Activated T-helper 1 cell treated with anti-CD3 and anti-CD28 coated beads, Interleukin-12 subunit alpha, Interleukin-12 subunit beta, Interleukin-2, Interleukin-4 antibody, amounts not matched to agents 30 ng/mL and 10 ng/mL and 1 ng/mL, durations not matched to agents 14 hours and 24 hours and 36 hours (primary cell): Measurements from ENCODE around the gene NEK11. TPM values are rescaled to one million over a fixed set of nuclear protein-coding genes. Genes with fewer than 3 reads are reported as not detected.
A peak's percentile ranks its signal among the peaks of the same experiment; 100 is the strongest.
"Not testable (repeated sequence)": the region's sequence is repeated elsewhere in the genome, so short reads cannot be mapped to it uniquely, and the experiment has no call there.

Experiments
- DNase-seq: peaks from one replicate; pipeline ENCODE4 v3.0.0; 2021; ENCODE audit warnings: low spot score
- H3K27ac Mint-ChIP-seq: one replicate; pipeline ENCODE4 v1.8.0; 2021; ENCODE audit warnings: mild to moderate bottlenecking, mixed read lengths
- H3K27me3 Mint-ChIP-seq: one replicate; pipeline ENCODE4 v1.8.0; 2022; ENCODE audit warnings: mild to moderate bottlenecking, moderate library complexity, mixed read lengths; ENCODE audit not compliant: insufficient read depth
- H3K36me3 Mint-ChIP-seq: one replicate; pipeline ENCODE4 v1.8.0; 2021; ENCODE audit warnings: low read depth, mixed read lengths
- H3K4me1 Mint-ChIP-seq: one replicate; pipeline ENCODE4 v1.8.0; 2021; ENCODE audit warnings: low read depth, mixed read lengths
- H3K4me3 Mint-ChIP-seq: one replicate; pipeline ENCODE4 v1.8.0; 2021; ENCODE audit warnings: mild to moderate bottlenecking, moderate library complexity, mixed read lengths
- H3K9me3 Mint-ChIP-seq: one replicate; pipeline ENCODE4 v1.8.0; 2021; ENCODE audit warnings: mixed read lengths
- intact Hi-C: fragments of 100-400 bp; cut with micrococcal nuclease; formaldehyde crosslinking; loops from one replicate; pipeline ENCODE4 v1.15.1; 2024
- total RNA-seq: library from RNA; stranded (reverse); gene quantifications from 2 replicates; pipeline ENCODE4 v1.2.3, GENCODE V29; 2022

The NEK11 gene
- total RNA-seq, 1 donor from 2014 or later, result 1.2 TPM

GRCh38 chr3:131349454-131349853 is 322.8 kb downstream of the NEK11 start:
- no peaks in the 10 kb centered on the region for H3K27me3 Mint-ChIP-seq
- intact Hi-C loops, result no loop called here
- H3K27ac Mint-ChIP-seq, result no peak overlapping the region
- H3K4me1 Mint-ChIP-seq, result no peaks in the 10 kb centered on the region
- H3K4me3 Mint-ChIP-seq, result no peak overlapping the region
- no peak for DNase-seq
- H3K36me3 Mint-ChIP-seq, result no peaks in the 10 kb centered on the region
- H3K9me3 Mint-ChIP-seq, result no peaks in the 10 kb centered on the region

- Mint-ChIP-seq H3K9me3 (no peaks in the 10 kb centered on the region), H3K27me3 (no peaks in the 10 kb centered on the region), H3K4me3 (no peak overlapping the region), H3K27ac (no peak overlapping the region), H3K36me3 (no peaks in the 10 kb centered on the region), H3K4me1 (no peaks in the 10 kb centered on the region)
- no peak for DNase-seq
- intact Hi-C loops, result no loop called here
Observed at GRCh38 chr3:131349946-131350347, 323.3 kb downstream of the NEK11 start.

DNA sequence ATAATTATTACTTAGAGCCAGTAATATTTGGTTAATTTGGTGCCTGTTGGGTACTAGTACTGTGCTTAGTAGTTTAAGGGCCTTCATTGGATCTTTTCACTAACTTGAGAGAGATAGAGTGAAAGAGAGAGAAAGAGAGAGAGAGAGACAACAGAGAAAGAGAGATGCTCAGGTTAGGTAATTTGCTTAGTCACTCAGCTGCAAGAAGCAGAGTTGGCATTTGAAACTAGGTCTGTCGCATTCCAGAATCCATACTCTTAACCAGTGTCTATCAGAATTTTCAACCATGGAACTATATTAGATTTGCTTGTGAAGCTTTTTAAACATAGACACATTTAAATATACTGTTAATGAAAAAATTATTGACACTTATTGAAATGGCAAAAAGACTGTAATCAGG is 323.8 kb downstream of the NEK11 start:
- intact Hi-C loops, result no loop called here
- Mint-ChIP-seq H3K36me3 (no peaks in the 10 kb centered on the region), H3K4me3 (no peak overlapping the region), H3K27ac (no peak overlapping the region), H3K27me3 (no peaks in the 10 kb centered on the region), H3K4me1 (no peaks in the 10 kb centered on the region), H3K9me3 (no peaks in the 10 kb centered on the region)
- no peak for DNase-seq

GRCh38 chr3:131353016-131353877 is 326.6 kb downstream of the NEK11 start:
- Mint-ChIP-seq H3K36me3 (no peaks in the 10 kb centered on the region), H3K27me3 (peaks cover 6% of the 10 kb centered on the region), H3K27ac (no peak overlapping the region), H3K4me3 (no peak overlapping the region), H3K9me3 (no peaks in the 10 kb centered on the region), H3K4me1 (no peaks in the 10 kb centered on the region)
- no peak for DNase-seq
- intact Hi-C loops, result no loop called here

DNA sequence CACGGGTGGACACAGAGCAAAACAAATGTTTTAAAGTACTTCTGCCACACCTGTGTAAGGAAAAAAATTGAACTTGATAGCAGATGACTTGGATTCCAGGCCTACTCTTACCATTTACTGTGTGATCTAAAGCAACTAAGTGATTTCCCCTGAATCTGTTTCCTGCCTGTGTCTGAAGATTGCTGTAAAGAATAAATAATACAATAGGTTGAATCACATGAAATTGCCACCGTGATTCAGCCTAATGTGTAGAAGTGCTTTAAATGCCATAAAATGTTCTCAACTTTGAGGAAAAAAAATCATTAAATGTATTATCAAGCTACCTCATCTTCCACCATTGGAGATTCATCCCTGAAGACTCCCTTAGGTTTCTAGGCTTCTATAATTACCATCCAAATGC is 327.3 kb downstream of the NEK11 start:
- Mint-ChIP-seq H3K36me3 (no peaks in the 10 kb centered on the region), H3K4me3 (no peak overlapping the region), H3K27ac (no peak overlapping the region), H3K9me3 (no peaks in the 10 kb centered on the region), H3K4me1 (no peaks in the 10 kb centered on the region), H3K27me3 (peaks cover 8% of the 10 kb centered on the region)
- DNase-seq, result no peak
- intact Hi-C loops, result no loop called here

GRCh38 chr3:131356006-131356595 is 329.4 kb downstream of the NEK11 start:
- intact Hi-C loops, result no loop called here
- H3K9me3 Mint-ChIP-seq, result no peaks in the 10 kb centered on the region
- no peak overlapping the region for H3K27ac Mint-ChIP-seq
- peaks cover 3% of the 10 kb centered on the region for H3K4me1 Mint-ChIP-seq
- no peaks in the 10 kb centered on the region for H3K36me3 Mint-ChIP-seq
- no peak overlapping the region for H3K4me3 Mint-ChIP-seq
- no peak for DNase-seq
- peaks cover 11% of the 10 kb centered on the region for H3K27me3 Mint-ChIP-seq

DNA sequence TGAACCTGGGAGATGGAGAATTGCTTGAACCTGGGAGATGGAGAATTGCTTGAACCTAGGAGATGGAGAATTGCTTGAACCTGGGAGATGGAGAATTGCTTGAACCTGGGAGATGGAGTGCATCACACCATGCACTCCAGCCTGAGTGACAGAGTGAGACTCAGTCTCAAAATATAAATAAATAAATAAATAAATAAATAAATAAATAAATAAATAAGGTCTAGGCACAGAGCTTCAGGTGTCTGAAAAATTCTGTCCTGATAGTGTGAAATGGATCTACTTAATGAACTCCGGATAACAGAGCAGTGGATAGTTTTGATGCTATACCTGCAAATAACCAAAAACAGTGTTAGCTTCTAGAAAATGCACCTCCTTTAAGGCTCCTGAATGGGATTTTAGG is 330.6 kb downstream of the NEK11 start:
- H3K36me3 Mint-ChIP-seq, result no peaks in the 10 kb centered on the region
- no peak overlapping the region for H3K27ac Mint-ChIP-seq
- no peak for DNase-seq

GRCh38 chr3:131360191-131360755 is 333.6 kb downstream of the NEK11 start:
- Mint-ChIP-seq H3K4me1 (peaks cover 13% of the 10 kb centered on the region), H3K27ac (no peak overlapping the region), H3K27me3 (peaks cover 24% of the 10 kb centered on the region), H3K9me3 (no peaks in the 10 kb centered on the region), H3K36me3 (peaks cover 2% of the 10 kb centered on the region), H3K4me3 (no peak overlapping the region)
- DNase-seq, result no peak
- intact Hi-C loops, result no loop called here

More for the DNA sequence above, 330.6 kb downstream of the NEK11 start:
- peaks cover 10% of the 10 kb centered on the region for H3K4me1 Mint-ChIP-seq
- no peaks in the 10 kb centered on the region for H3K9me3 Mint-ChIP-seq
- H3K27me3 Mint-ChIP-seq, result peaks cover 15% of the 10 kb centered on the region
- H3K4me3 Mint-ChIP-seq, result no peak overlapping the region
- intact Hi-C loops, result no loop called here

GRCh38 chr3:131361066-131361463 is 334.4 kb downstream of the NEK11 start:
- H3K9me3 Mint-ChIP-seq, DNase-seq, intact Hi-C loops, H3K36me3 Mint-ChIP-seq: not testable (repeated sequence)
- Mint-ChIP-seq H3K4me3 (peak overlapping the region; percentile 24), H3K27me3 (peaks cover 27% of the 10 kb centered on the region), H3K4me1 (peaks cover 13% of the 10 kb centered on the region), H3K27ac (peak overlapping the region; percentile 7)

GRCh38 chr3:131361464-131362421 is 335.1 kb downstream of the NEK11 start:
- Mint-ChIP-seq H3K27me3 (peaks cover 23% of the 10 kb centered on the region), H3K36me3 (peaks cover 2% of the 10 kb centered on the region), H3K4me1 (peaks cover 13% of the 10 kb centered on the region), H3K27ac (no peak overlapping the region), H3K9me3 (no peaks in the 10 kb centered on the region), H3K4me3 (peak overlapping the region; percentile 67)
- no peak for DNase-seq
- intact Hi-C loops, result no loop called here

- Mint-ChIP-seq H3K27me3 (peaks cover 21% of the 10 kb centered on the region), H3K27ac (no peak overlapping the region), H3K36me3 (peaks cover 2% of the 10 kb centered on the region), H3K9me3 (no peaks in the 10 kb centered on the region), H3K4me1 (peaks cover 13% of the 10 kb centered on the region), H3K4me3 (no peak overlapping the region)
- no peak for DNase-seq
- intact Hi-C loops, result no loop called here
Observed at GRCh38 chr3:131363275-131363674, 336.6 kb downstream of the NEK11 start.

DNA sequence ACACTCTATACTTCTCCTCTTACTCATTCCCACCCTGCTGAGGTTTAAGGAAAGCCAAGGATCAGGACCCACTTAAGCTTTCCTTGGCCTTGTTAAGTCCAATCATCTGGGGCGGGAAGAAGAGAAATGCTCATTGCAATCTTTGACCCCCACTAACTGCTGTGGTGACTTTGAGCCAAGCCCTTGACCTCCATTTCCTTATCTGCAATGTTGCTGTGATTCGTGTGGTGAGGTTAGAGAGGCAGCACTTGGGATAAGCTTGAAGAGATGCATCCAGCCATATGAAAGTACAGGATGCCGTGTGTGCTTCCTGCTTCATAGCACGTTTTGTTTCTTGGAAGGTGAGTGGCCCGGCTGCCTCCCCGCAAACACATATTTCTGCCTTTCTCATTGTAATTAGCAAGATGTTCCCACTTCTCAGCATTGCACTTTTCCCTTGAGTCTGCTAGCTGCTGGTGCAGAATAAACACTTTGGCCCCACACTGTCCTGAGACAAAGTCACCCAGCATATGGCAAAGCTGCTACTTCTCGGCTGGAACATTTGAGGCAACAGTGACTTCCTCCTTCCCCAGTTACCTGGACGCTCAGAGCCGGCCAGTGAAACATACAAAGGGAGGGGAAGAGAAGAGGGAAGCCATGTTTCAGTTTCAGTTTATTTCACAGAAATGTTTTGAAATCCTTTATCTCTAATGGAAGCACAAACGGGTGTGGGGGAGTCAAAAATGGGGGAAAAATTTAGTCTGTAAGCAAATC is 344.4 kb downstream of the NEK11 start:
- Mint-ChIP-seq H3K27me3 (no peaks in the 10 kb centered on the region), H3K36me3 (peaks cover 3% of the 10 kb centered on the region), H3K9me3 (no peaks in the 10 kb centered on the region), H3K4me1 (peaks cover 6% of the 10 kb centered on the region), H3K4me3 (no peak overlapping the region), H3K27ac (no peak overlapping the region)
- no peak for DNase-seq
- intact Hi-C loops, result no loop called here
